GM10266 (cell line): ENCODE results near the gene TBC1D24.
"Not testable (repeated sequence)": the region's sequence is repeated elsewhere in the genome, so short reads cannot be mapped to it uniquely, and the experiment has no call there.

ENCODE experiments used
- DNase-seq: peaks from one replicate; pipeline ENCODE4 v3.0.0; 2012; ENCODE audit errors: extremely low spot score

Gene TBC1D24

GRCh38 chr16:2551420-2551889 is 76.5 kb downstream of the TBC1D24 start:
- not testable (repeated sequence) for DNase-seq

GRCh38 chr16:2554709-2555425 is 79.9 kb downstream of the TBC1D24 start:
- not testable (repeated sequence) for DNase-seq
